GM23338 (cell line): ENCODE results near the gene KCNN3. TPM values are rescaled to one million over a fixed set of nuclear protein-coding genes. Genes with fewer than 3 reads are reported as not detected.

ENCODE experiments used
- ATAC-seq: fragments of 200-7000 bp; cut with Tn5 transposase; 3 replicates; pipeline ENCODE4 v1.9.1; 2020
- DNase-seq: peaks from one replicate; pipeline ENCODE4 v3.0.0-alpha.2; 2015; ENCODE audit warnings: low spot score
- H2AFZ ChIP-seq: fragments of 200-600 bp; sonication (generic); 2 replicates; pipeline ENCODE4 v1.8.0; 2016; ENCODE audit warnings: antibody characterized with exemption, mild to moderate bottlenecking, moderate library complexity
- H3F3A ChIP-seq: fragments of 200-600 bp; sonication (generic); replicated peaks from 2 replicates; pipeline ENCODE4 v1.8.0; 2017; ENCODE audit warnings: antibody characterized with exemption, mixed run types, low read depth
- H3K27ac ChIP-seq: fragments of 200-600 bp; sonication (generic); 2 replicates; pipeline ENCODE4 v1.6.1; 2016; ENCODE audit warnings: low read depth
- H3K27me3 ChIP-seq: fragments of 200-600 bp; sonication (generic); 2 replicates; pipeline ENCODE4 v1.8.0; 2016; ENCODE audit warnings: mild to moderate bottlenecking, mixed run types, moderate library complexity; ENCODE audit not compliant: insufficient read depth
- H3K36me3 ChIP-seq: fragments of 200-600 bp; sonication (generic); 2 replicates; pipeline ENCODE4 v1.8.0; 2016; ENCODE audit warnings: mild to moderate bottlenecking; ENCODE audit not compliant: insufficient read depth
- H3K4me1 ChIP-seq: fragments of 200-600 bp; sonication (generic); 2 replicates; pipeline ENCODE4 v1.8.0; 2016; ENCODE audit warnings: mild to moderate bottlenecking, moderate library complexity; ENCODE audit not compliant: insufficient read depth
- H3K4me2 ChIP-seq: fragments of 200-600 bp; sonication (generic); 2 replicates; pipeline ENCODE4 v1.7.1; 2017; ENCODE audit warnings: mixed run types
- H3K4me3 ChIP-seq: fragments of 200-600 bp; sonication (generic); 2 replicates; pipeline ENCODE4 v1.6.1; 2016; ENCODE audit warnings: mixed run types
- H3K79me2 ChIP-seq: fragments of 200-600 bp; sonication (generic); replicated peaks from 2 replicates; pipeline ENCODE4 v1.8.0; 2017; ENCODE audit warnings: mild to moderate bottlenecking; ENCODE audit not compliant: insufficient read depth
- H3K9me2 ChIP-seq: fragments of 200-600 bp; sonication (generic); 2 replicates; pipeline ENCODE4 v1.8.0; 2017; ENCODE audit not compliant: insufficient read depth
- H4K20me1 ChIP-seq: fragments of 200-600 bp; sonication (generic); replicated peaks from 2 replicates; pipeline ENCODE4 v1.8.0; 2017; ENCODE audit warnings: mild to moderate bottlenecking; ENCODE audit not compliant: insufficient read depth
- H3K27ac Mint-ChIP-seq: 2 replicates; pipeline ENCODE4 v1.8.0; 2020; ENCODE audit warnings: inconsistent platforms, mild to moderate bottlenecking, moderate library complexity, mixed read lengths
- H3K27me3 Mint-ChIP-seq: 3 replicates; pipeline ENCODE4 v1.8.0; 2022; ENCODE audit warnings: low read depth, mild to moderate bottlenecking, moderate library complexity, mixed read lengths, inconsistent platforms; ENCODE audit not compliant: insufficient read depth, poor library complexity
- H3K36me3 Mint-ChIP-seq: 3 replicates; pipeline ENCODE4 v1.8.0; 2021; ENCODE audit warnings: low read depth, mild to moderate bottlenecking, inconsistent platforms, moderate library complexity, mixed read lengths
- H3K4me1 Mint-ChIP-seq: 3 replicates; pipeline ENCODE4 v1.8.0; 2020; ENCODE audit warnings: mild to moderate bottlenecking, inconsistent platforms, mixed read lengths
- H3K4me3 Mint-ChIP-seq: 3 replicates; pipeline ENCODE4 v1.8.0; 2021; ENCODE audit warnings: moderate library complexity, mild to moderate bottlenecking, inconsistent platforms, mixed read lengths
- H3K9me3 Mint-ChIP-seq: 3 replicates; pipeline ENCODE4 v1.8.0; 2020; ENCODE audit warnings: moderate library complexity, mild to moderate bottlenecking, inconsistent platforms, mixed read lengths
- CREB1 ChIP-seq: fragments of 250-450 bp; sonication (Bioruptor Pico); IDR thresholded peaks from 2 replicates; pipeline ENCODE4 v1.5.0; 2020; ENCODE audit warnings: low read depth, mild to moderate bottlenecking, moderate library complexity
- ETS1 ChIP-seq: IDR thresholded peaks from 2 replicates; pipeline ENCODE4 v1.6.1; 2016; ENCODE audit warnings: antibody characterized with exemption
- EZH2 ChIP-seq: fragments of 200-600 bp; sonication (generic); IDR thresholded peaks from one replicate; pipeline ENCODE4 v1.8.0; 2017; ENCODE audit warnings: antibody characterized with exemption, mild to moderate bottlenecking, low read depth; ENCODE audit not compliant: unreplicated experiment
- EZH2phosphoT487 ChIP-seq: fragments of 200-600 bp; sonication (generic); IDR thresholded peaks from one replicate; pipeline ENCODE4 v1.8.1; 2018; ENCODE audit warnings: antibody characterized with exemption; ENCODE audit not compliant: unreplicated experiment
- JUNB ChIP-seq: IDR thresholded peaks from one replicate; pipeline ENCODE4 v1.6.1; 2016; ENCODE audit warnings: antibody characterized with exemption; ENCODE audit not compliant: unreplicated experiment
- POLR2AphosphoS5 ChIP-seq: IDR thresholded peaks from 2 replicates; pipeline ENCODE4 v1.6.1; 2016; ENCODE audit warnings: antibody characterized with exemption, low read depth
- STAT1 ChIP-seq: IDR thresholded peaks from one replicate; pipeline ENCODE4 v1.6.1; 2016; ENCODE audit warnings: antibody characterized with exemption; ENCODE audit not compliant: unreplicated experiment
- ZNF114 ChIP-seq: fragments of 250-450 bp; sonication (Bioruptor Pico); IDR thresholded peaks from 2 replicates; pipeline ENCODE4 v1.5.0; 2020; ENCODE audit warnings: mild to moderate bottlenecking, moderate library complexity
- ZNF331 ChIP-seq: fragments of 250-450 bp; sonication (Bioruptor Pico); IDR thresholded peaks from 2 replicates; pipeline ENCODE4 v1.5.0; 2020; ENCODE audit warnings: low read depth, mild to moderate bottlenecking, moderate library complexity
- ZNF462 ChIP-seq: fragments of 250-450 bp; sonication (Bioruptor Pico); IDR thresholded peaks from 2 replicates; pipeline ENCODE4 v1.5.0; 2020; ENCODE audit warnings: mild to moderate bottlenecking, moderate library complexity
- polyA plus RNA-seq: library from polyadenylated mRNA; unstranded; fragments of >200 nt; fragmentation: Nextera tagmentation; extraction: Ambion mirVana; gene quantifications from 2 replicates; pipeline ENCODE4 v1.2.1, GENCODE V29; 2016
- total RNA-seq: library from RNA; depleted of rRNA; stranded (reverse); fragments of >200 nt; shearing (Covaris generic); gene quantifications from 2 replicates; pipeline ENCODE4 v1.2.3, GENCODE V29; 2014
- TF ChIP-seq, protein P1 (sequence below): IDR thresholded peaks from one replicate; pipeline ENCODE4 v1.6.1; 2018; ENCODE audit warnings: antibody characterized with exemption; ENCODE audit not compliant: unreplicated experiment
- TF ChIP-seq, protein P2 (sequence below), 2 experiments: fragments of 200-600 bp in 1 of 2; sonication (generic) in 1 of 2; conservative IDR thresholded peaks; 2 replicates each; pipeline versions ENCODE4 v1.5.1 to v1.6.1; 2016 to 2017; ENCODE audit warnings: antibody characterized with exemption in 2 of 2, low read depth in 2 of 2, mild to moderate bottlenecking in 2 of 2, moderate library complexity in 1 of 2

KCNN3 gene
- total and polyA plus RNA-seq, 2 experiments from 2014 or later, result 1.9 to 3.0 TPM

GRCh38 chr1:154847891-154848290 is 22.2 kb downstream of the KCNN3 start (continued):
- TF ChIP-seq, protein P1, sequence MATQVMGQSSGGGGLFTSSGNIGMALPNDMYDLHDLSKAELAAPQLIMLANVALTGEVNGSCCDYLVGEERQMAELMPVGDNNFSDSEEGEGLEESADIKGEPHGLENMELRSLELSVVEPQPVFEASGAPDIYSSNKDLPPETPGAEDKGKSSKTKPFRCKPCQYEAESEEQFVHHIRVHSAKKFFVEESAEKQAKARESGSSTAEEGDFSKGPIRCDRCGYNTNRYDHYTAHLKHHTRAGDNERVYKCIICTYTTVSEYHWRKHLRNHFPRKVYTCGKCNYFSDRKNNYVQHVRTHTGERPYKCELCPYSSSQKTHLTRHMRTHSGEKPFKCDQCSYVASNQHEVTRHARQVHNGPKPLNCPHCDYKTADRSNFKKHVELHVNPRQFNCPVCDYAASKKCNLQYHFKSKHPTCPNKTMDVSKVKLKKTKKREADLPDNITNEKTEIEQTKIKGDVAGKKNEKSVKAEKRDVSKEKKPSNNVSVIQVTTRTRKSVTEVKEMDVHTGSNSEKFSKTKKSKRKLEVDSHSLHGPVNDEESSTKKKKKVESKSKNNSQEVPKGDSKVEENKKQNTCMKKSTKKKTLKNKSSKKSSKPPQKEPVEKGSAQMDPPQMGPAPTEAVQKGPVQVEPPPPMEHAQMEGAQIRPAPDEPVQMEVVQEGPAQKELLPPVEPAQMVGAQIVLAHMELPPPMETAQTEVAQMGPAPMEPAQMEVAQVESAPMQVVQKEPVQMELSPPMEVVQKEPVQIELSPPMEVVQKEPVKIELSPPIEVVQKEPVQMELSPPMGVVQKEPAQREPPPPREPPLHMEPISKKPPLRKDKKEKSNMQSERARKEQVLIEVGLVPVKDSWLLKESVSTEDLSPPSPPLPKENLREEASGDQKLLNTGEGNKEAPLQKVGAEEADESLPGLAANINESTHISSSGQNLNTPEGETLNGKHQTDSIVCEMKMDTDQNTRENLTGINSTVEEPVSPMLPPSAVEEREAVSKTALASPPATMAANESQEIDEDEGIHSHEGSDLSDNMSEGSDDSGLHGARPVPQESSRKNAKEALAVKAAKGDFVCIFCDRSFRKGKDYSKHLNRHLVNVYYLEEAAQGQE, result no peak

DNA sequence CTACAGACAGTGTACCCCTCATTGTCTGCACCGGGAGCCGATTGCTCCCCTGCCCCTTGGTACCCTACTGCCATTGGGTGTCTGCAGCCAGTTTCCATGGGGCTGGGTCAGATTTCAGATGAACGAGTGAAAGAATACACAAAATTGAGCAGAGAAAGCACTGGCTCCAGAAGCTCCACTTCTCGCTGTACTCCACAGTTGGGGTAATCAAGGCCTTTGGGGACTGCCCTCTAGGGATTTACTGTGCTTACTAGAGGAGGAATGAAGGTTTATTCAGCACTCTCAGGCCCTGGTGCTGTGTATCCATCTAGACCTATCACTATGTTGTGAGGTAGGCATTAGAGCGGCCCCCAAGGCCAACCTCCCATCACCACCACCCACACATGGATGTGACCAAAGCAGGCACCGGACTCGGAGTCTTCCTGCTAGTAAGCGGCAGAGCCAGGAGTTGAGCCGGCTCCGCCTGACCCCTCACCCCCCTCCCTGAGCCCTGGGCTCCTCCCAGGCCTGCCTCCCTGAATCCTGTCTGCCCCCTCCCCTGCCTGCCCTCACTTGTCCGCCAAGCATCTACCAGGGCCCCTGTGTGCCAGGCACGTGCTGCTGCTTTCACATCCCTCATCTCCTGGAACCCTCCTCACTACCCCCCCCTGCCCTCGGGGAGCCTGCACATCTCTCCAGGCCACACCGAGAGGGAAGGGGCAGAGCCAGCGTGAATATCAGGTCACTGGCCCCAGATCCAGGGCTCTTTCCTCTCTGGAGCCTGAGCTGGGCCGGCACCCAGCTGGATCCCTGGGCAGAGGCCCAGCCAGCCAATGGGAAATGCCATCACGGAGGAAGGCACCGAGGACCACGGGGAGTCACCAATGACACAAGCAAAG is 23.3 kb downstream of the KCNN3 start:
- no peaks in the 10 kb centered on the region for H3K9me3 Mint-ChIP-seq
- TF ChIP-seq ZNF331 (no peak), EZH2phosphoT487 (no peak), JUNB (no peak), ETS1 (no peak), ZNF114 (CRISPR knock-in tag) (no peak), POLR2AphosphoS5 (no peak), STAT1 (no peak), ZNF462 (CRISPR knock-in tag) (no peak), EZH2 (no peak), CREB1 (no peak)
- TF ChIP-seq, protein P2, sequence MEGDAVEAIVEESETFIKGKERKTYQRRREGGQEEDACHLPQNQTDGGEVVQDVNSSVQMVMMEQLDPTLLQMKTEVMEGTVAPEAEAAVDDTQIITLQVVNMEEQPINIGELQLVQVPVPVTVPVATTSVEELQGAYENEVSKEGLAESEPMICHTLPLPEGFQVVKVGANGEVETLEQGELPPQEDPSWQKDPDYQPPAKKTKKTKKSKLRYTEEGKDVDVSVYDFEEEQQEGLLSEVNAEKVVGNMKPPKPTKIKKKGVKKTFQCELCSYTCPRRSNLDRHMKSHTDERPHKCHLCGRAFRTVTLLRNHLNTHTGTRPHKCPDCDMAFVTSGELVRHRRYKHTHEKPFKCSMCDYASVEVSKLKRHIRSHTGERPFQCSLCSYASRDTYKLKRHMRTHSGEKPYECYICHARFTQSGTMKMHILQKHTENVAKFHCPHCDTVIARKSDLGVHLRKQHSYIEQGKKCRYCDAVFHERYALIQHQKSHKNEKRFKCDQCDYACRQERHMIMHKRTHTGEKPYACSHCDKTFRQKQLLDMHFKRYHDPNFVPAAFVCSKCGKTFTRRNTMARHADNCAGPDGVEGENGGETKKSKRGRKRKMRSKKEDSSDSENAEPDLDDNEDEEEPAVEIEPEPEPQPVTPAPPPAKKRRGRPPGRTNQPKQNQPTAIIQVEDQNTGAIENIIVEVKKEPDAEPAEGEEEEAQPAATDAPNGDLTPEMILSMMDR (conservative IDR thresholded peaks at IDR 0.05; ENCODE audit: low read depth in 2 of 2), result no peak

More for the DNA sequence above, 23.3 kb downstream of the KCNN3 start:
- no peaks in the 10 kb centered on the region for H4K20me1 ChIP-seq
- no peaks in the 10 kb centered on the region for H3K36me3 ChIP-seq
- H3K4me3 Mint-ChIP-seq, result no peak overlapping the region
- H3K27me3 Mint-ChIP-seq, result peaks cover 14% of the 10 kb centered on the region
- no peaks in the 10 kb centered on the region for H3K4me1 ChIP-seq
- H2AFZ ChIP-seq, result no peak overlapping the region
- no peak overlapping the region for H3K27ac Mint-ChIP-seq
- no peak overlapping the region for H3K27ac ChIP-seq
- H3K79me2 ChIP-seq, result no peaks in the 10 kb centered on the region
- no peaks in the 10 kb centered on the region for H3K9me2 ChIP-seq
- no peaks in the 10 kb centered on the region for H3K36me3 Mint-ChIP-seq
- H3K4me3 ChIP-seq, result no peak overlapping the region
- H3F3A ChIP-seq, result no peaks in the 10 kb centered on the region
- H3K4me2 ChIP-seq, result no peak overlapping the region
- peak; percentile 11 for ATAC-seq
- H3K27me3 ChIP-seq, result no peaks in the 10 kb centered on the region
- H3K4me1 Mint-ChIP-seq, result peaks cover 33% of the 10 kb centered on the region
- no peak for DNase-seq
